ENCODE measurements around the gene FAF1.

The FAF1 gene

DNA sequence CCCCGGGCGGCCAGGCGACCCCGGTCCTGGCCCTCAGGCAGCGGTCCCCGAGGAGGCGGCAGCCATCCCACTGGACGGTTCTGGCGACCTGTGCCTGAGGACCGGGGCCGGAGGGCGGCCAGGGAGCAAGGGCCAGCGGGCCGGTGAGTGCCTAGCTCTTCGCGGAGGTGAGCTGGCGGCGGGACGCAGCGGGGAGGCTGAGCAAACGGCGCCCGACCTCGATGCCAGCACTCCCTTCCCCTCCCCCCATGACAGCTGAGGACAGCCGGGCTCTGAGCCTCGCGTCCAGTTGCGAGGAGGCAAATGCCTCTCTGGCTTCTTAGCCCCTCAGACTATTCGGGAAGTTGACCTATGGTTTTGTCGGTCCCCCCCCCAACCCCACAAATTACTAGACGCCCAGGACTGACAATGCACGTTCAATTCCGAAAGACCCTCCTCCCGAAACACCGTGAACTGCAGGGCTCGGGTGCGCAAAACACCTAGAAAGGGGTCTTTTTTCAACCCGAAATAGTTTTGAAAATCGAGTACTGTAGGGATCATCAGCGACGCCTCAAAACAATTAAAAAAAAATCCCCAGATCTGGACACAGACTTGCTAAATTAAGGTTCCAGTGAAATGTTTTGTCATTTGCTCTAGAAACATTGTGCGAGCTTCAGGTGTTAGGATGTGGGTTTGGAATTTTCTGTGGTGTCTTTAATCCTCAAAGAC, 18.2 kb upstream of the FAF1 start:
- no peak for DNase-seq (ENCODE audit: low read depth)

DNA sequence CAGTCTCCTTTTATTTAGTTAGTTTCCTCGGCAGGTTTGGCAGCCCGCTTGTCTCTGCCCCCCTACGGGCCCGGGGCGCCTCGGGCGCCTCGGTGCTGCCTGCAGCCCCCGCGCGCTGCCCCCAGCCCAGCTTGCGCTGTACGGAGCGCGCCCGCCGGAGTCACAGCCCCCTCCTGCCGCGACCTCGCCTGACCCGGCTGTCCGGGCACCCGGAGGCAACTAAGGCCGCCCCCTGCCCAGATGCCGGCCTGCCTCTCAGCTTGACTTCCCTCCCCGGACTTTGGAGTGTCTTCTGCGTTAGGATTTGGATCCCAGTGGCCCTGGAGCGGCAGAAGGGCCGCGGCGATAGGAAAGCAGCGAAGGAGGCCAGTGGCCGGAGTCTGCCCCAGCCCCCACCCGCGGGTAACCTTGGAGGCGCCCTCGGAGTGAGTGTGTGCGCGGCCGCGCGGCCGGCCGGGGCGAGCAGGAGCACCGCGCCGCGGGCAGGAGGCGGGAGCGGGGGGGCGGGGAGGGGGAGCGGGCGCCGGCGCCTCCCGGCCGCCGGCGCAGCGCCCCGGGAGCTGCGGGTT, 17.6 kb upstream of the FAF1 start:
- no peak for DNase-seq (ENCODE audit: low read depth)

DNA sequence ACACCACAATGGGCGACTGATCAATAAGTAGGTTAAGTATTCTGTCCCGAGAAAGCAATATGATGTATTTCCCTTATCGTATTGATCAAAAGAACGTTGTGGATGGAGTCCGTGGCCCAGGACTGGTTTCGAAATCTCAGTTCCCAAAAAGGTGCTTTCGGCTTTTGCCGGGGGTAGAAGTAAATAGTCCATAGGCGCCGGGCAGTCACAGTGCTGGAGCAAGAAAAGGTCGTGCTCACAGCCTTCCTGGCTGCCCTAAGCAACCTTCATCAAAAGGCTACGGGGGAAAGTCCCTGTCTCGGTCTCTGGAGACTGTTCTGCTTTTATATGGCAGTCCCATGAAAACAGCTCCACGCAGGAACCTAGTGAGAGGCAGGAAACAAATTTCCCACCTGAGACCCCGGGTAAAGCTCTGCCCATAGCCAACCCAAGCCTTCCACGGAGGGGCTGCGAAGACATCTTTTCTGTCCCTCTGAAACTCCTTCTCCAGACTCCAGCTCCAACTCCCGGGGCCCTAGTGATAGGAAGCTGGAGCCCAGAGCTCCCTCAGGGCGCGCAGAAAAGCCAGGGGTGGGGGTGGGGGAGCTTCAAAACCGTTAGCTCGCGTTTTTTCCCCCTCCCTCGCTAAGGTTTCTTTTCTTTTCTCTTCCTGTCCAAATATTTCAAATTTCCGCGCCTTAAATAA, 17.0 kb upstream of the FAF1 start:
- no peak for DNase-seq (ENCODE audit: low read depth)

DNA sequence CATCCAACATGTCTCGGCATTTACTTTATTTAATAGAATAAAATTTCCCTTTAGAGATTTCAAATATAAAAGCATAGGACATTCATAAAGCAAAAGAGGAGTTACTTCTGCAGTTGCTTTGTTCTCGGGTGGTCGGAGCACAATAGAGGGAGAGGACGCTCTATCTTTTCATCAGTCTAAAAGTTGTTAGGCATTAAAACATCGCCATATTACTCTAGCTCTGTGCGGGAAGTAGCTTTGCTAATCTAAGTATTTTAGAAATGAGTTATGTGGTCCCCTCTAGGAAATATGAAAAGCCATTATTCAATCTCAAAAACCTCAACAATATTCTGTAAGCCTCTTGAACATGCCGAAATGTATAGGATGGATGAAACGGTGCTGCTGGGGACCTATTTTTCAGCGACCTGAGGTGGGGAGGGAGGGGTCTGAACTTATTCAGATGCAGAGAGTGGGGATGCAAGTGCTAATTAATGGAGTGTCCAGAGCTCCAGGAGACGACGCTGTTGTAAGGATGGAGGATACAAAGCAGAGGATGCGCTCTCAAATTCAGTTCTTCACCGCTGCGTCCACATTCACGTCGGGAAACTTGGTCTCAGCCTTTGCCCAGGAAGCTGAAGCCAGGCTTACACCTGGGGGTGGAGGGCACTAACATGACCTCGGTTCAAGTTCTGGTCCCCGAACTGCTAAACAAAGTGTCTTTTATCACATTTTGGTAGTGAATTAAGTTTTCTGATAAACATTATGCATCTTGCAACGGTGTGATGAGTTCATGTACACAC, 16.2 kb upstream of the FAF1 start:
- no peak for DNase-seq (ENCODE audit: low read depth)

DNA sequence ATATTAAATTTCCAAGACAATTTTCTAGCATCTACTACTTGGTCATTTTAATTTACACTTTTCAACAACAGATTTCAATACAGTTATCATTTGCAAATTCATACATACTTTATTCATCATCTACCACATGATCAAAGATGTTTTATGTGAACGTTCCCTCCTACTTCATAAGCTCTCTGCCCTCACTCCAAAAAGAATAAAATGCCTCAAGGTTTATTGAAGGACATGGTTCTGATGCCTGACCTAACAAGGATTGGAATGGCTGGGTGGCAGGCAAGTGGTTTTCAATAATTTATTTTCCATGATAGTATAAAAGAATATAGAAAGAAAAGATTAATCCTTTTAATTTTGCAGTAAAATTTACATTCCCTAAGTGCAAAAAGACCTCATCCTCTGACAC, 15.4 kb upstream of the FAF1 start:
- DNase-seq (ENCODE audit: low read depth) = no peak

DNA sequence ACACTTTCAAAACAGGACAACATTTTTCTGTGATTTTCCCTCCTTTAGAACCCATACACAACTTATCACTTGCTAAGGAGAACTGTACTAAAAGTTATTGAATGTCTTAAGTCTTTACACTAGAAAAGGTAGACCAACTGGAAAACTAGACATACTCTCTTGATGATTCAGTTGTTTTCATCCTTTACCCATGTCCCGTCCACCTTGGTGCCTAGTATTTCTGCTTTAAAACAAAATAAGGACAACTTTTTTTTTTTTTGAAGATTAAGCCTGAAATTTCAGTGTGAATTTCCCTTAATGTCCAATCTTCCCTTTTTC, 14.5 kb upstream of the FAF1 start:
- no peak for DNase-seq (ENCODE audit: low read depth)

DNA sequence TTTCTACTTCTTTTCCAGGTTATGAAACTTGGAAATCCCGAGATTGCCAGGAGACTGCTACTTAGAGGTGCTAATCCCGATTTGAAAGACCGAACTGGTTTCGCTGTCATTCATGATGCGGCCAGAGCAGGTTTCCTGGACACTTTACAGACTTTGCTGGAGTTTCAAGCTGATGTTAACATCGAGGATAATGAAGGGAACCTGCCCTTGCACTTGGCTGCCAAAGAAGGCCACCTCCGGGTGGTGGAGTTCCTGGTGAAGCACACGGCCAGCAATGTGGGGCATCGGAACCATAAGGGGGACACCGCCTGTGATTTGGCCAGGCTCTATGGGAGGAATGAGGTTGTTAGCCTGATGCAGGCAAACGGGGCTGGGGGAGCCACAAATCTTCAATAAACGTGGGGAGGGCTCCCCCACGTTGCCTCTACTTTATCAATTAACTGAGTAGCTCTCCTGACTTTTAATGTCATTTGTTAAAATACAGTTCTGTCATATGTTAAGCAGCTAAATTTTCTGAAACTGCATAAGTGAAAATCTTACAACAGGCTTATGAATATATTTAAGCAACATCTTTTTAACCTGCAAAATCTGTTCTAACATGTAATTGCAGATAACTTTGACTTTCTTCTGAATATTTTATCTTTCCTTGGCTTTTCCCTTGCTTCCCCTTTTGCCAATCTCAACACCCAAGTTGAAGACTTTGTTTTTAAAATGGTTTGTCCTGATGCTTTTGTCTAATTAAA, 14.0 kb upstream of the FAF1 start:
- no peak for DNase-seq (ENCODE audit: low read depth)

DNA sequence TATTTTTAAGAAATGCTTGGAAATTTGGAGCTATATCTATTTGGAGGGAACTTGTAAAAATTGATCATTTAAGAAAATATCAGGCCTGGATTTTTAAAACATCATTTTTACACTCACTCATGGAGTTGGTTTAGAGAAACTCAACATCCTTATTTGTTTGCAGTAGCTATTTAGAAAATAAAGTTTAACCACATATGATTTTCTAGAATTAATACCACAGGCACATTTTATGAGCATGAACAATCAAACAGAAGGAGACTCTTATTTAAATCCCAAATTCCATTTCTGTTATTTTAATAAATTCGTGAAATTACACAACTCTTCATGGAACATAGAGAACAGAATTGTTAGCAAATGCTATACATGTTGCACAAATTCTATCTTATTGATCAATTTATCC, 13.2 kb upstream of the FAF1 start:
- DNase-seq (ENCODE audit: low read depth) = no peak

DNA sequence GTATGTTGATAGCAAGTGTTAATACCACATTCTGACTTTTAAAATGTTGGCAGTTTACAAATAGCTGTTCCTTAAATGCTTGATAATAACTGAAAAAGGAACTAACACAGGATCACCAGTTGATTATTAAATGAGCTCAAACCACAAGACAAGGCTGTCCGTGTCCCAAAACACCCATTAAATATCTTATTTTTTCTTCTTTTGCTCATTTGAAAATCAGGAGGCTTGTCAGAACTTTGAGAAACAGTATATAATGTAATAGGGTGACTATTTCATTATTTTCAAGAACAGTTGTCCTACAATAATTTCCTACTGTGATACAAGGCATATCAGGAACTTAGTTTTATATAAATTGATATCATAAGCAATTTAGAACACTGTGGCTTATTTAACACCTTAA, 12.7 kb upstream of the FAF1 start:
- no peak for DNase-seq (ENCODE audit: low read depth)

DNA sequence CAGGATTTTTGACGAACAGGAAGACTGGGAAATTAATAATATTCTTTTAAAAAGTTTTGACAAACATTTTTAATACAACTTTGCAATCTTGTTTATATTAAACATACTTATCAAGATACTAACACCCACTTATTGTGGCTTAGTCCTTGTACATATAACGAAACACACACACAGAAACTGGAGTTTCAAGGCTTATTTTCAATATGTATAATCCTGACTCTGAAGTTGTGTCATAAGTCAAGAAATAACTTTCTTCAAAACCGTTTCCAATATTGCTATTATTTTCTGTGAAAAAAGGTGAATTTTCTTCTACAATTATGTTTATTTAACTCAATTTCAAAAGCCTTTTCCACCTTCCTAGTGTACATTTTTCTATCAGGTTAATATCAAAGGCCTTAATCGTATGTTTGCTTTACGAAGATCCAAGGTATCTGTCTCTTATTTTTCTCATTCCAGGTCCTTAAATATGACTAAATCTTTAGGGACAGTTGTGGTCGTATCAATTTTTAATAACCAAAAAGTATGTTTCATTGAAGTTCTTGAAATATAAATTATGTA, 11.8 kb upstream of the FAF1 start:
- DNase-seq (ENCODE audit: low read depth) = no peak

DNA sequence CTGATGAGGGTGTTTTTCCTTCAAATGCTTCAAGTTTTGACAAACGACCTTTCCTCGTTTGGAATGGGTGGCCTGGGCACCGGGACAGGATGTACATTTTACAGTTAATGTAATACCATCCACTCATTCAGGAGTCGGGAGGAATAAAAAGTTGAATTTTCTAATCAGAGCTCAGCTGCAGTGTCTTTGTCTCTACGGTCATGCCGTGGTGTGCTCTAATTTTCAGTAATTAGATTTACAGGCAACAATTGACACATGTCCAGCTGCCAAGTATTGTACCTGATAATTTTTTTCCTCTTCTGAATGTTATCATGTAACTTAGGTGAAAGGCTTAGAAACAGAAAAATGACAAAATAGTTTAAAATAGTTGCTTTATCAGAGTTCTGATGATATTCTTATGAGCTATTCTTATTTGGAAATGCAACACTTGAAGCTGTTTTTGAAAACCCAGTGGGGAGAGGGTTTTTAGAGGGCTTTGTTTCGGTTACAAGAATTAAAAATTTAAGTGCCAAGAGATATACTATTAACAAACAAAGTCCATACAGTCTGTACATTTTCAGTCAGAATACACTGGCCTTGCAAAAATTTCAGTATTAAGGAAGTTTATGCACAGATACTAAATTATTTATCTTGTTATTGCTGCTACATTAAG, 11.0 kb upstream of the FAF1 start:
- no peak for DNase-seq (ENCODE audit: low read depth)

DNA sequence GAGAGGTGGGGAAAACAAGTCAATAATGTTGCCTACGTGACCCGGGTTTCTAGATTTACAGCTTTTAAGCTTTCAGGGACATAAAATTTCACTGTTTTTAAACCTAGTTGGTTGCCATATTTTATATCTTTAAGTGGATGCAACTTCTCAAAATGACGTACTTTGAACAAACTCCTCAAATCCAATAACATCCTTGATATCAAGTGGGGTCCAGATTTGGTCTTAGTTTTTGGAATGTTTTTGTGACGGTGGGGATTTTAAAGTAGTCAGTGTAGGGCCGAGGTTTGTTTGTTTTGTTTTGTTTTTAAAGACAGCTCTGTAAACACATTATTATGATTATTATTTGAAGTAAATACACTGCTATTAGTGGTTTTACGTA, 10.4 kb upstream of the FAF1 start:
- no peak for DNase-seq (ENCODE audit: low read depth)

DNA sequence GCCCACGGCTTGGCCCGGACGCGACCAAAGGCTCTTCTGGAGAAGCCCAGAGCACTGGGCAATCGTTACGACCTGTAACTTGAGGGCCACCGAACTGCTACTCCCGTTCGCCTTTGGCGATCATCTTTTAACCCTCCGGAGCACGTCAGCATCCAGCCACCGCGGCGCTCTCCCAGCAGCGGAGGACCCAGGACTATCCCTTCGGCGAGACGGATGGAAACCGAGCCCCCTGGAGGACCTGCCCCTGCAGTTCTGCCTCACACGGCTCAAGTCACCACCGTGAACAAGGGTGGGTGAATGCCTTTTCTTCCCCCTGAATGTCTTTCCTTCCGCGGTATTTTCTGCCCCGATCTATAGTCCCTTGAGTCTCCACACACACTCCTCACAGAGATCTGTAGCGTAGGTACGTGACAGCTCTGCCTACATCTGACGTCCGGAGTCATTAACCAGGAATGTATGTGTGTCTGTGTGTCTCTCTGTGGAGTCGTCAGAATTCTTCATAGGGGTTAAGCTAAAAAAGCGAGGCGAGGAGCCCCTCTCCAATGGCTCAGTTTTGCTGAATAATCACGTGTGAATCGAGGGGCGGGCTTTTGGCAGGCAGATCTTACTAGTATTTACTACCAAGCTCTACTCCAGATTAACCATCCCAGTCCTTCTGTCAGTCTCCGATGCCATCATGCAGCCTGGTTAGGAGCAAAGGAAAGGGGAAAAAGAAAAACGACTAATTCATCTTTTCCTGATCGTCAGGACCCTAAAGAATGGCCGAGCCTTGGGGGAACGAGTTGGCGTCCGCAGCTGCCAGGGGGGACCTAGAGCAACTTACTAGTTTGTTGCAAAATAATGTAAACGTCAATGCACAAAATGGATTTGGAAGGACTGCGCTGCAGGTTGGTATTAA, 9.8 kb upstream of the FAF1 start, which contains the start of gene CDKN2C:
Gene CDKN2C (plus strand): TSS at position 635 of the 898 bp plus-strand sequence. CDS start 124 bp downstream, at position 759.
- DNase-seq (ENCODE audit: low read depth) = peak; percentile 89

DNA sequence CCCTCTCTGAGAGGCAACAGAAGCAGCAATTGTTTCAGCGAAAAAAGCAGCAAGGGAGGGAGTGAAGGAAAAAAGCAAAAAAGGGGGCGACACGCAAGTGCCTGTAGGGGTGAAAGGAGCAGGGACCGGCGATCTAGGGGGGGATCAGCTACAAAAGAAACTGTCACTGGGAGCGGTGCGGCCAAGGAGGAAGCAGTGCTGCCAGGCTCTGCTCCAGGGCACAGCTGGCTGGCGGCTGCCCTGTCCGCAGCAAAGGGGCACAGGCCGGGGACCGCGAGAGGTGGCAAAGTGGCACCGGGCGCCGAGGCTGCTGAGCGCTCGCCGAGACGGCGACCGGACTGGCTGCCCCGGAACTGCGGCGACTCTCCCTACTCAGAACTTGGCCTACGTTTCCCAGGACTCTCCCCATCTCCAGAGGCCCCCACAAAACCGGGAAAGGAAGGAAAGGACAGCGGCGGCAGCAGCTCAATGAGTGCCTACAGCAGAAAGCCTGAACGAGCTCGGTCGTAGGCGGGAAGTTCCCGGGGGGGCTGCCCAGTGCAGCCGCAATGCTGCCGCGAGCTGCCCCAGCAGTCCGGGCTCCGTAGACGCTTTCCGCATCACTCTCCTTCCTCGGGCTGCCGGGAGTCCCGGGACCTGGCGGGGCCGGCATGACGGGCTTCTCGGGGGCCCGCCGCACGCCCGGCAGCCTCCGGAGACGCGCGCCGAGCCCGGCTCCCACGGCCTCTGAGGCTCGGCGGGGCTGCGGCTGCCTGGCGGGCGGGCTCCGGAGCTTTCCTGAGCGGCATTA, 8.9 kb upstream of the FAF1 start:
- no peak for DNase-seq (ENCODE audit: low read depth)

DNA sequence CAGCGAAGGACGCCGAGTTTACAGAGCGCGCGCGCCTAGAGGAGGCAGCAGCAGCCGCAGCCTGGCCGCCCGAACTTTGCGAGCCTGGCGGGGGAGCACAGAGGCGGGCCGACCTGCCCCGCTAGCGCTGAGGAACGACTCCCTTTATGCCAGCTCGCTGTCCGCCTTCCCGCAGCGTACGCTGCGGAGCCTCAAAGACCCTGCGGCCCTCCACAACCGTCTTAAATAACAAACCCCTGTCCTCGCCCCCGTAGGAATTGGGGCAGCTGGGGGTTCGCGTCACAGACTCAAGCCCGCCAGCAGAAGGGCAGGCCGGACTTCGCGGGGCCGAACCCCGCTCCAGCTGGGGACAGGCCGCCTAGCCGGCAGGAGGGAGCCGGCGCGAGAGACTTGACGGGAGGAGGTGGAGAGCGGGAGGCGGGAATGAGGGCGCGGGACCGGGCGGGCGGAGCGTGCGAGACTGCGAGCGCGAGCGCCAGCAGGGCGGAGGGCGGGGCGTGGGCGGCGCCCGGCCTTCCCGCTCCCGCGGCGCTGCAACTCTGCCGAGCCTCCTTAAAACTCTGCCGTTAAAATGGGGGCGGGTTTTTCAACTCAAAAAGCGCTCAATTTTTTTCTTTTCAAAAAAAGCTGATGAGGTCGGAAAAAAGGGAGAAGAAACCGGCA, 8.2 kb upstream of the FAF1 start:
- peak; percentile 84 for DNase-seq (ENCODE audit: low read depth)

DNA sequence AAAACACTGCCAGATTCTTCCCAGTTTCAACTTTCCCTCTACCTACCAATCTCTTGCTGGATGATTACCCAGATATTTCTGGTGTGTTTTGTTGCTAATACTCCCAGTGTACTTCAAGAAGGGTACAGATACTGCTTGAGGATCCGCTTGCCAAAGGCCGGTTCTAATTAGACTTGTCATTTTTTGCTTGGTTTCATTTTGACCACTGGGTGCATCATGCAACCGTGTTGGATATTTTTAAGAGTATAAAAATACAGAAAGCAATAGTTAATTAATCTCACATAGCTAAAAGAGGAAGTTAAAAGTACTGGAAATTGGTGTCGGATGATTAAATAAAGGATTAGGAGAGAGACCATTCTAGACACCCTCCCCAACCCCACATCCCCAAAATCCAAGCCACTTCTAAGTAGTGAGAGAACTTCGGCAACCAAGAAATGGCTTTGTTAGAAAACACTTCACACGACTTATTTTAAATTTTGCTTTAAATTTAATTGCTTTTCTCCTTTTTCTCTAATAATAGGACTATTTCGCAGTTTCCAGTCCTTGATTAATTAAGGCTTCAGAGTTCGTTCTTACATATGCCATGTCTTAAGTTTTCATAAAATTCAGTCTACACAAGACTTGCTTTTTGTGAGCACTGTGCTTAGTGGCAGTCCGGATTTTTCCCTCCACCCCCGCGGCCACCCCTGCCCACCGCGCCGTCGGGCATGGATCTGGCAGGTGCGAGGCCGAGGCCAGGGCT, 7.5 kb upstream of the FAF1 start:
- no peak for DNase-seq (ENCODE audit: low read depth)

DNA sequence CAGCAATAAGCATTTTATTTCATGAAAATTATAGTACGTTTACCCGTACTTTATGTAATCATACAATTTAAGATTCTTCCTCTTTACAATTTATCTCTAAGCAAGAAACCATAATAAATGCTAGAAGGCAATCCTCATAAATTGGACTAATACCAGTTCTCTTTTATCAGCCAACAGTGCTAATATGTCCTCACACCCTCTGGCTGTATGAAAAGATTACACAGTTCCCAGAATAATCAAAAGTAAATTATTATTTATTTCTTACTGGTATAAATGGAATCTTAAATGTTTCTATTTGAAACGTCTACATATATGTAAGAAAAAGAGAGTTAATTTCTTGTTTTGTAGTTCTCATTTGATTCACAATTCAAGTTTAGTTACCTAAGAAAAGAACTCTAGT, 6.9 kb upstream of the FAF1 start:
- DNase-seq (ENCODE audit: low read depth) = no peak

DNA sequence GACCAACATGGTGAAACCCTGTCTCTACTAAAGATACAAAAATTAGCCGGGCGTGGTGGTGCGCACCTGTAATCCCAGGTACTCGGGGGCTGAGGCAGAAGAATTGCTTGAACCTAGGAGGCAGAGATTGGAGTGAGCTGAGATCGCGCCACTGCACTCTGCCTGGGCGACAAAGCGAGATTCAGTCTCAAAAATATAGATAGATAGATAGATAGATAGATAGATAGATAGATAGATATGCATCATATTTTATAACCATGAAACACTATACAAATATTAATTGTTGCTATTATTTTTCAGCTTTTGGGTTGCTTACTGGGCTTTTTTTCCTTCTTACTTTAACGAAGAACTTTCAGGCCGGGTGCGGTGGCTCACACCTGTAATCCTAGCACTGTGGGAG, 4.8 kb upstream of the FAF1 start:
- no peak for DNase-seq (ENCODE audit: low read depth)

Measured in HS-27A (cell line).